BE2C (cell line): ENCODE data around the gene GABRD. TPM values are rescaled to one million over a fixed set of nuclear protein-coding genes. Genes with fewer than 3 reads are reported as not detected.

Experiments used
- DNase-seq: peaks from one replicate; pipeline ENCODE4 v3.0.0-alpha.2; 2020
- H3K27me3 ChIP-seq: fragments of 250-450 bp; sonication (Bioruptor Pico); 2 replicates; pipeline ENCODE4 v1.5.1; 2020; ENCODE audit warnings: mild to moderate bottlenecking
- H3K36me3 ChIP-seq: fragments of 250-450 bp; sonication (Bioruptor Pico); 2 replicates; pipeline ENCODE4 v1.5.1; 2020; ENCODE audit warnings: mild to moderate bottlenecking
- H3K4me1 ChIP-seq: fragments of 250-450 bp; sonication (Bioruptor Pico); 2 replicates; pipeline ENCODE4 v1.5.1; 2020
- H3K4me3 ChIP-seq: 2 replicates; pipeline ENCODE4 v1.5.1; 2011; ENCODE audit warnings: low read depth, low read length
- H3K9me3 ChIP-seq: fragments of 250-450 bp; sonication (Bioruptor Pico); 2 replicates; pipeline ENCODE4 v1.5.1; 2020
- CTCF ChIP-seq: IDR thresholded peaks from 2 replicates; pipeline ENCODE4 v1.5.1; 2012; ENCODE audit warnings: mild to moderate bottlenecking, low read depth, low read length
- polyA plus RNA-seq: library from polyadenylated mRNA; unstranded; fragments of >200 nt; gene quantifications from one replicate; pipeline ENCODE4 v1.2.1, GENCODE V29; 2012; ENCODE audit warnings: low read depth, missing spikeins; ENCODE audit not compliant: insufficient read length, insufficient read depth

Gene GABRD, protein sequence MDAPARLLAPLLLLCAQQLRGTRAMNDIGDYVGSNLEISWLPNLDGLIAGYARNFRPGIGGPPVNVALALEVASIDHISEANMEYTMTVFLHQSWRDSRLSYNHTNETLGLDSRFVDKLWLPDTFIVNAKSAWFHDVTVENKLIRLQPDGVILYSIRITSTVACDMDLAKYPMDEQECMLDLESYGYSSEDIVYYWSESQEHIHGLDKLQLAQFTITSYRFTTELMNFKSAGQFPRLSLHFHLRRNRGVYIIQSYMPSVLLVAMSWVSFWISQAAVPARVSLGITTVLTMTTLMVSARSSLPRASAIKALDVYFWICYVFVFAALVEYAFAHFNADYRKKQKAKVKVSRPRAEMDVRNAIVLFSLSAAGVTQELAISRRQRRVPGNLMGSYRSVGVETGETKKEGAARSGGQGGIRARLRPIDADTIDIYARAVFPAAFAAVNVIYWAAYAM
- not detected for polyA plus RNA-seq

- Histone ChIP-seq H3K4me3 (no peak within 1 kb of the TSS), H3K27me3 (peaks cover 97% of the 10 kb centered on the region), H3K4me1 (no peaks in the 10 kb centered on the region), H3K9me3 (no peaks in the 10 kb centered on the region), H3K36me3 (no peaks in the 10 kb centered on the region)
- no peak for DNase-seq
- no peak for TF ChIP-seq CTCF
These were observed at the start of gene GABRD for GRCh38 chr1:2019172-2019543. GABRD (plus strand) TSS chr1:2019345; CDS start chr1:2019424, 79 bp downstream.

DNA sequence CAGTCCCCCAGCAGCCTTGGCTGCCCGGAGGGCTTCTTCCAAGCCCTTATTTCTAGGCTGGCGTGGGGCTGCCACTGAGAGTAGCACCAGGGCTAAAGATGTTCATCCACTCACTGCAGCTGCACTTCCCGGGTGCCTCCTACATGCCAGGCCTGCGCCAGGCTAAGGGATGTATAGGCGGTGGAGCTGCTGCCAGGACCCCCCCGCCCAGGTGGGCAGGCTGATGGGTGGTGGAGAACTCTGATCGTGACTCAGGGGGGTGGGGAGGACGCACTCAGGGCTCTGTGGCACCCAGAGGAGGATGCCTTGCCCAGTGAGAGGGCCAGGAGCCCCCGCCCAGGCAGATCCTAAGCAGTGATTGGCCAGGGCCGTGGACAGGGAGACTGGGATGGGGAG, 49.6 kb upstream of the GABRD start:
- no peak overlapping the region for H3K4me3 ChIP-seq
- peaks cover 43% of the 10 kb centered on the region for H3K27me3 ChIP-seq
- no peaks in the 10 kb centered on the region for H3K36me3 ChIP-seq
- H3K4me1 ChIP-seq, result no peaks in the 10 kb centered on the region
- no peak for DNase-seq
- peaks cover 4% of the 10 kb centered on the region for H3K9me3 ChIP-seq
- no peak for TF ChIP-seq CTCF

GRCh38 chr1:1969953-1970716, 49.0 kb upstream of the GABRD start:
- Histone ChIP-seq H3K4me3 (no peak overlapping the region), H3K36me3 (no peaks in the 10 kb centered on the region), H3K27me3 (peaks cover 43% of the 10 kb centered on the region), H3K4me1 (no peaks in the 10 kb centered on the region), H3K9me3 (peaks cover 4% of the 10 kb centered on the region)
- DNase-seq, result no peak
- TF ChIP-seq CTCF, result no peak

- no peaks in the 10 kb centered on the region for H3K4me1 ChIP-seq
- no peak overlapping the region for H3K4me3 ChIP-seq
- H3K27me3 ChIP-seq, result peaks cover 43% of the 10 kb centered on the region
- DNase-seq, result no peak
- H3K36me3 ChIP-seq, result no peaks in the 10 kb centered on the region
- H3K9me3 ChIP-seq, result peaks cover 4% of the 10 kb centered on the region
- no peak for TF ChIP-seq CTCF
These were observed 48.1 kb upstream of the GABRD start for GRCh38 chr1:1971017-1971416.

- peaks cover 4% of the 10 kb centered on the region for H3K9me3 ChIP-seq
- no peaks in the 10 kb centered on the region for H3K36me3 ChIP-seq
- no peaks in the 10 kb centered on the region for H3K4me1 ChIP-seq
- H3K4me3 ChIP-seq, result no peak overlapping the region
- no peak for TF ChIP-seq CTCF
- H3K27me3 ChIP-seq, result peaks cover 42% of the 10 kb centered on the region
- no peak for DNase-seq
These were observed 47.5 kb upstream of the GABRD start for GRCh38 chr1:1971688-1972087.
